NCI-H1694 treated with DMSO at 0.1 percent for 48 hours (cell line): ENCODE measurements around the gene CCSER2.
"Not testable (repeated sequence)": the region's sequence is repeated elsewhere in the genome, so short reads cannot be mapped to it uniquely, and the experiment has no call there.

Source experiments
- DNase-seq: peaks from one replicate; lab custom pipeline; 2025; lab: John Stamatoyannopoulos, UW

CCSER2 gene

DNA sequence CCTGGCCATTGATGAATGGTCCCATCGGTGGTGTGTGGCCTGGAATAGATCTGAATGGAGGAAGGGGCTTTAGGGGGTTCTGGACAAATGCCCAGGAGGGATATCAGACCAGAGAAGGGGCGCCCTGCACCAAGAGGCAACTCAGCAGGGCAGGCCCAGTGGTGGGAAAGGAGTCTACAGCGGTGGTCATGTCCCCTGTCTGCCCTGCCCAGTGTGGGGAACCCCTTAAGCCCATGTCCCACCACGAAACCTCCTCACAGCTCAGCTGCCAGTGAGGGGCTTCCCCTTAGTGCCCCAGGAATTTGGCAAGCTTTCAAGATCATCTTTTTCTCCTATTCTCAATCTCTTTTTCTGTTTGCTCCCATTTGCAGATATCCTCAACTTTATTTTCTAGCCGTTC is 14.1 kb upstream of the CCSER2 start:
- no peak for DNase-seq

DNA sequence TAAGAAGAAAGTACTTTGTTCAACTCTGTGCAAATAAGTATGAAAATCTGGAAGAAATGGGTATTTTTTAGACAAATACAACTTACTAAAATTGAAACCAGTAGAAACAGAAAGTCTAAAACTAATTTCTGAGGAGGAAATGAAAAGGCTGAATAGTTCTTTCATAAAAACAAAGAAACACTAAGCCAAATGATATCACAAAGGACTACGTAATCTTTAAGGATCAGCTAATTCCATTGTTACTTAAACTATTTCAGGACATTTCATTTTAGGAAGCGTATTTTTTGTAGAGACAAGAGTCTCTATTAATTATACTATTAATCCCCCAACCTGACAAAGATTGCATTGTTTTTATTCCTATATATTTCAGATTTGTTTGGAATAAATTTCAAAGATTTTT is 11.2 kb upstream of the CCSER2 start:
- no peak for DNase-seq

DNA sequence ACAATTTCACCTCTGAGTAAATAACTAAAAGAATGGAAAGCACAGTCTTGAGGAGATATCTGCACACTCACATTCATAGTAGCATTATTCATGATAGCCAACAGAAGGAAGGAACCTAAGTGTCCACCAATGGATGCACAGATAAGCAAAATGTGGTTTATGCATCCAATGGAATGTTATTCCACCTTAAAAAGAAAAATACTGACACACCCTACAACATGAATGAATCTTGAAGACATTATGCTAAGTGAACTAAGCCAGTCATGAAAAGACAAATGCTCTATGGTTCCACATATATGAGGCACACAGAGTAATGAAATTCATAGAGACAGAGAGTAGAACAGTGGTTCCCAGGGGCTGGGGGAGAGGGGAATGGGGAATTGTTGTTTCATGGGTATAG is 6.5 kb upstream of the CCSER2 start:
- DNase-seq, result no peak

DNA sequence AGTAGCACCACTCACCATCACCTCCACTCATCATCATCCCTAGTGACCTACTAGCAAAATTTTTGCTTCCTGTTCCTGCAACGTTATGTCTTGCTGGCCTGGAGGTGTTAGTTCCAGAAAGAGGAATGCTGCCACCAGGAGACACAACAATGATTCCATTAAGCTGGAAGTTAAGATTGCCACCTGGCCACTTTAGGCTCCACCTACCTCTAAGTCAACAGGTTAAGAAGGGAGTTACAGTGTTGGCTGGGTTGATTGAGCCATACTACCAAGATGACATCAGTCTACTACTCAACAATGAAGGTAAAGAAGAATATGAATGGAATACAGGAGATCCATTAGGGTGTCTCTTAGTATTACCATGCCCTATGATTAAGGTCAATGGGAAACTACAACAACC is 4.8 kb upstream of the CCSER2 start:
- not testable (repeated sequence) for DNase-seq

DNA sequence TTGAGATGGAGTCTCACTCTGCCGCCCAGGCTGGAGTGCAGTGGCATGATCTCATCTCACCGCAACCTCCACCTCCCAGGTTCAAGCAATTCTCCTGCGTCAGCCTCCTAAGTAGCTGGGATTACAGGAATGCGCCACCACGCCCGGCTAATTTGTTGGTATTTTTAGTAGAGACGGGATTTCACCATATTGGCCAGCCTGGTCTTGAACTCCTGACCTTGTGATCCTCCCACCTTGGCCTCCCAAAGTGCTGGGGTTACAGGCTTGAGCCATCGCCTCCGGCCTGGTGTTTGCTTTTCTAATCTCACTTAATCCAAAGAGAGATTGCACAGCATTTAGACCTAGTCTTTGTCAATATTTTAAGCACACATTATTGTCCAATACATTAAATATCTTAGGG is 1.4 kb upstream of the CCSER2 start:
- DNase-seq, result not testable (repeated sequence)

DNA sequence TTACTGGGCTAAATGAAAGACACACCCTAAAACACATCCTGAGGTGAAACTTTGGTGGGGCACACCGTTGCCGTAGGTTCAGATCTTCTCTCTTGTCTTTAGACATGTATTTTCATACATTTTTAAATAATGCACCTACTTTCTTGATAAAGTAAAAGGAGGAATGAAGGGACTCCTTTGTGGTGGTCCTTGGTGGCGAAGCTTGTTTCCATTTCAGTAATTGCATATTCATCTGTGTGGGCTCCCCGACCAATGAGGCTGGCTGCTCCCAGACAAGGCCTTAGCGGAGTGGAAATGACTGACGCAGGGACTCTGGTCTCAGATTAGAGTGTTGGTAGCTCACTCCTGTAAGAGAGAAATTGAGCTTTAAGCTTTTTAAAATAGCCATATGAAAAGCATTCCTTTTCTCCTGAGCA is 815 bp downstream of the CCSER2 start:
- DNase-seq, result peak; percentile 45

DNA sequence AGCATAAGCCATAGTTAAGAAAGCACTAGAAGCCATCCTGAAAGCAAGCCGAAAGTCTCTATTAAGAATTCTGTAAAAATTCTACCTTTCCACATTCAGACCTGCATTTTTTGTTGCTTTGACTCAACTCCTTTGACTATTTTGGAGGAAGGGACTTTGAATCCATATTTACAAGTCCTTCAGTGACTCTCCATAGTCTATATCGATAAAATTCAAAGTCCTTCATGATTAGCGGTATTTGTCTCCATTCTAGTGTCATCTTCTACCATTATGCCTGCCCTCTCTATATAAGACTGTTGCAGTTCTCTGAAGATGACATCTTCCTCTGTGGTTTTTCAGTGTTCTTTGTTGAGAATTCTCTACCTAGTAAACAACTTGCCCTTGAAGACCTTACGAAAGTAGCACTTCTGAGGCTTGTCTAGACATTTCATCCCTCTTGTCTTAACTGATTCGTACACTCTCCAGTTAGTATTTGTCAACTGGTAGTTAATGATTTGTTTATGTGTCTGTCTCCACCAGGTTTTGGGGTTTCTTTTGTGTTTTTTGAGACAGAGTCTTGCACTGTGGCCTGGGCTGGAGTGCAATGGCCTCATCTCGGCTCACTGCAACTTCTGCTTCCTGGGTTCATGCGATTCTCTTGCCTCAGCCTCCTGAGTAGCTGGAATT is 1.7 kb downstream of the CCSER2 start:
- no peak for DNase-seq

DNA sequence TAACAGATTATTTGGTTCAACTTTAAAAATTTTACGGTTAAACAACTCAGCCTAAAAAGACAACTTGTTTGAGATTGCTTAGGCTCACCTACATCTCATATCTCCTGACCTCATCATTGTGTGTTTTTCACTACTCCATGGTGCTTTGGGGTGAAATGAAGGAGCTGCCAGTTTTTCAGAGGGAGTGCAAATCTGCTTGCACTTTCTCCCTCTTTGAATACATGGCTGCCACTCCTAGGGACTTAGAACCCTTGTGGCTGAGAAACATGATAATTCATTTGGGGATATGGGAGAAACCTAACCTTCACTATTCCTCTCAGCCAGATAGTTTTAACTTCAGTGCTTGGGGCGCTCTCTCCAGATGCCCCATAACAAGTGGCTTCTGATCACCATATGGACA is 2.7 kb downstream of the CCSER2 start:
- no peak for DNase-seq

DNA sequence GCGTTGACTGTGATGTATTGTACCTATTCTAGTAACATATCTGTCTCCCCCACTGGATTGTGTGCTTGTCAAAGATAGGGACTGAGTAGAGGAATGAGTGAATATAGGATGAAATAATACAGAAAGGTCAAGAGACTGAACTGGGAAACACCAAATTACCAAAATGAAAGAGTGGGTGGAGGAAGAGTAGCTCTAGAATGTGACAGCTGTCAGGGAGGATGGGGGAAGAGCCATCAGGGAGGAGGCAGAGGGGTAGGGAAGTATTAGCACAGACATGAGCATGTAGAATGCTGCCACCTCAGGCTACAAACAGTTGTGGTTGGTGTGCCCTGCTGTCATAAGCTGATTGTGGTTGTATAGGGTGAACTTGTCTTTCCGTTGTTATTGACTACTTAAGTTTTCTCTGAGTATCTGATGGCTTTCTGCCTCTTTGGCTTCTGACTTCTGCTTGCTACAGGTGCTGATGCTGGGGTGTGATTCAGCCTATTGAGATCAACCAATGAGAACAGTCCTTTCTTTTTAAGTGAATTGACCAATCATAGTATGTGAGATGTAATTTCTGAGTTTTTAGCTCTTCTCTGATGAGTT is 5.6 kb downstream of the CCSER2 start:
- peak; percentile 52 for DNase-seq

DNA sequence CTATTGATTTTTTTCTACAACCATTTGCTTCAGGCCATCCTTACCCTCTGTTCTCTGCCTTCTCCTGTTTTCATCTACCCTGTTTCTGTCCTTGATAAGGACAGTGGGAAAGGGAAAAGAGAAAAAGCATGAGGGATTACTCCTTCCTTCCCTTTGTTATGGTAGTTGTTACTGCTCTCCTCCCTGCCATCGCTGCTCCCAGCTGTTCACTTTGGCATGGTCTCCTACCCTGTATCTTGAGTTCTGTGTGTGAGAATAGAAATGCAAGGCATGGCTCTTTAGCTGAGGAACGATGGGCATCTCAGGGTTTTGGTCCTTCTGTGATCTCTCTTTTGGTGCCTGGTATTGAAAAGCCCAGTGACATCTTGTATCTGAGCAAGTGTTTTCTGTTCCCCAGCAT is 6.4 kb downstream of the CCSER2 start:
- DNase-seq, result peak; percentile 21

DNA sequence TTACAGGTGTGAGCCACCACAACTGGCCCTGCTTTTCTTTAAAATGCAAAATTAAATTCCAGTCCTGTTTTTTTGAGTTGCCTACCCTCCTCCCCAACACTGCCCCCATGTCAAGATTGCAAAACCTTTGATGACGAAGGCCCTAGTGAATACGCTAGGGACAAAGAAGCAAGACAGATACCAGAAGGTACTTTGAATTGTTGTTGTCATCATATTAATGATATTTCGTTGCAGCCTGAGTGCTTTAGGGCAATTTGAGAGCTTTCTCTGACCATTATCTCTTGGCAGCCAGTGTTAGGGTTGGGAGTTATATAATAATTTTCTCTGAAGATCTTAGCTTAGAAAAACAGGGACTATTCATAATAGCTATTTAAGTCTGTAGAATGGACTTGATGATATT is 7.1 kb downstream of the CCSER2 start:
- DNase-seq, result no peak

DNA sequence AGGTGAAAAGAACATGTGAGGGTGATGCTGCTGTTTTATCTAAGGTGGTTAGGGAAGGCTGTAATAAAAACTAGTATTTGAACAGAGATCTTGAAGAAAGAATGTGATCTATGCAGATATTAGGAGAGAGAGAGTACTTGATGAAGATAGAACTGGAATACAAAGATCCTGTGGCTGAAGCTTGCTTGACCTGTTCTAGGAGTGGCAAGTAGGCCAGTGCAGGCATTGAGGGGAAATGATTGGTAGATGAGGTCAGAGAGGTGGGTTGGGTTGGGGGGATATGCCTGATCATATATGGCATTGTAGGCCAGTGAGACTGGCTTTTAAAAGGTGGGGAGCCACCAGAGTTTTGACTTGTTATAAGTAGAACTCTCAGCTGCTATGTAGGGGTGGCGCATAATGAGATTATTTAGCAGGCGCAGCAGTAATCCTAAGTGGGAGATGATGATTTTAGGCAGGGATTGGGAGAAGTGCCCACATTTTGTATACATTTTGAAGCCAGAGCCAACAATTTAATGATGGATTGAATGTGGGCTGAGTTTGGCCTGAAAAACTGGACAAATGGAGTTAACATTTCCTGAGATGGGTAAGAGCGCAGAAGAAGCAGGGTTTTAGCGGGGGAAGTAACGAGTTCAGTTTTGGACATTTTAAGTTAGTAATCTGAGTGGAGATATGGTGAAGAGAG is 8.2 kb downstream of the CCSER2 start:
- DNase-seq, result no peak

DNA sequence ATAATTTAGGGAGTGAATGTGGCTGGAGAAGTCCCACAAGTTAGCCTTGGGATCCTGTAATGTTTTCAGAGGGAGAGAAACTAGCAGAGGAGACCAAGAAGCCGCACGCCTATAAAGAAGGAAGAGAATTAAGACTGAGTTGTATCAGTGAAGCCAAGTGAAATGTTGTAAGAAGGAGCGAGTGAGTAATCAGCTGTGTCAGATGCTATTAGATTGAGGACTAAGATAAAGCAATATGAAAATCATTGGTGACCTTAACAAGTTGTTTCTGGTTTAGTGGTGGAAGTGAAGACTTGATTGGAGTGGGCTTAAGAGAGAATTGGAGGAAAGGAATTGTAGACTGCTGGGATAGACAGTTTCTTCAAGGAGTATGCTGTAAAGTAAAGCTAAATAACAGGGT is 8.8 kb downstream of the CCSER2 start:
- no peak for DNase-seq

DNA sequence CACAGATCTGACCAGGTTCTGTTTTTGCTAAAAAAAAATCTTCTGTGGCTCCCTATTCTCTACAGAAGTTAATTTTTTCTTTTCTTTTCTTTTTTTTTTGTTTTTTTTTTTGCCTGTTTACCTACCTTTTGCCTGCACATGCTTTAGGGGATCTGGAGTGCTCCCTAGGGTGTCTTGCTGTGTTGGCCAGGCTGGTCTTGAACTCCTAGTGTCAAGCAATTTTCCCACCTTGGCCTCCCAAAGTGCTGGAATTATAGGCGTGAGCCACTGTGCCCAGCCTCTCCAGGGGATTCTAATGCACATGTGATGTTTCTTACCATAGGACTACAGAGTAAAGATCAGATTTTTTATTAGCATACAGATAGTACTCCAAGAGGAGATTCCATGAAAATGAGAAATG is 10.6 kb downstream of the CCSER2 start:
- no peak for DNase-seq

DNA sequence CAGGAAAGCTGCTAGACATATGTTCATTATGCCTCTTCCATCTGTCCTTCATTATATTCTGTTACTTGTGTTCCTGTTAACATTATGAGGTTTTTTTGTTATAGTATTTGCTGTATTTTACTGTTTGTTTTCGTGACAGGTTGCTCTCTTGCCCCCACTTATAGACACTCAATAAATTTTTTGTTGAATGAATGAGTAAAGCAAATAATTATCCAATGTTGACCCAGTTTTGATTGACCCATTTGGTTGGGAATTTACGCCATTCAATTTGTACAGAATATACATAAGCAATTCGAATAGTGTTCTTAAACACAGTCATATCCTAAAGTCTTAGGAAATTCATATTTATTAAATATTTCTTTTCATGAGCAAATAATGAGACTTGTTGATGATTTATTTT is 11.8 kb downstream of the CCSER2 start:
- DNase-seq, result peak; percentile 10

DNA sequence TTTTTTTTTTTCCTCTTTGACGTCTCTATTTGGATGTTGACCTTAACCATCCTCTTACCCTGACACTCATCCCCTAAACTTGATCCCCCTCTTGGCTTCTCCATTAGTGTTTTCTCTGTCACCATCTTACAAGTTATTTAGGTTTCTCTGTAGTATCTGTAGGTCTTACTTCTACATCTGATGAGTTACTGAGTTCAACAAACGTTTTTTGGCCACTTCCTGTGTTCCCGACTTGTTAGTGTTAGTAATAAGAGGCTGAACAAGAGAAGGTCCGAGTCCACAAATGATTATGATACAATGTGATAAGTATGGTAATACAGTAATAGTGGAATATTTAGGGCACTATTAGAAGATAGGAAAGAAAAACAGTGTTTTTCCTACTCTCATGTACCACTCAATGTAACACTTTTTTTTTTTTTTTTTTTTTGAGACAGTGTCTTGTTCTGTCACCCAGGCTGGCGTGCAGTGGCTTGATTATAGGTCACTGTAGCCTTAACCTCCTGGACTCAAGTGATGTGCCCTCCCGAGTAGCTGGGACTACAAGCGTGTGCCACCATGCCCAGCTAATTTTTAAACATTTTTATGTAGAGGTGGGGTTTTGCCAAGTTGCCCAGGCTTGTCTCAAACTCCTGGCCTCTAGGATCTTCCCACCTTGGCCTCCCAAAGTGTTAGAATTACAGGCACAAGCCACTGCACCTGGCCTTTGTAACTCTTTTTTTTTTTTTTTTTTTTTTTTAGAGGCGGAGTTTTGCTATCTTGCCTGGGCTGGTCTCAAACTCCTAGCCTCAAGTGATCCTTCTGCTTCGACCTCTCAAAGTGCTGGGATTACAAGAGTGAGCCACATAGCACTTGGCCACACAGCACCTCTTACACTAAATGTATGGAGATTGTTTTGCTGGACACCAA is 12.5 kb downstream of the CCSER2 start:
- no peak for DNase-seq

DNA sequence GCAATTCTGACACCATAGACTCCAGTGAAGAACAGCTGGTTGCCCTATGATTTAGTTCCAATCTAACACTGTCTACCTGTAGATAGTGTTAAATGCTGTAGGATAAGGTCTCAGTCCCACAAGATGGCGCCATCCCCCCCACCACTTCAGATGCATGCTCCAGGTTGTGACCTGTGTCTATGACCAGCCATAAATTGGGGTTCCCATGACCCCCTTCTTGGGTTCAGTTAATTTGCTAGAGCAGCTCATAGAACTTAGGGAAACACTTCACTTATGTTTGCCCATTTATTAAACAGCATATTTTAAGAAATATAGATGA is 13.1 kb downstream of the CCSER2 start:
- no peak for DNase-seq

DNA sequence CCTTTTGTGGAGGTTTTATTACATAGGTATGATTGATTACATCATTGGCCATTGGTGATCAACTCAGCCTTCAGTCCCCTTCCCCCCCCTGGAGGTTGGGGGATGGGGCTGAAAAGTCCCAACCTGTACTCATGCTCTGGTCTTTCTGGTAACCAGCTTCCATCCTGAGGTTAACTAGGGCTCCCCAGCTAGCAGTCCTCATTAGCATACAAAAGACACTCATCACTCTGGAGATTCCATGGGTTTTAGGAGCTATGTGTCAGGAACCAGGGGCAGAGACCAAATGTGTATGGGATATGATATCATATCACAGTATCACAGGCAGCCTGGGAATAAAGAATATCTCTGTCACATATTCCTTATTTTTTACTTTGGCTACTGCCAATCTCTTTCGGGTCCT is 13.6 kb downstream of the CCSER2 start:
- no peak for DNase-seq

DNA sequence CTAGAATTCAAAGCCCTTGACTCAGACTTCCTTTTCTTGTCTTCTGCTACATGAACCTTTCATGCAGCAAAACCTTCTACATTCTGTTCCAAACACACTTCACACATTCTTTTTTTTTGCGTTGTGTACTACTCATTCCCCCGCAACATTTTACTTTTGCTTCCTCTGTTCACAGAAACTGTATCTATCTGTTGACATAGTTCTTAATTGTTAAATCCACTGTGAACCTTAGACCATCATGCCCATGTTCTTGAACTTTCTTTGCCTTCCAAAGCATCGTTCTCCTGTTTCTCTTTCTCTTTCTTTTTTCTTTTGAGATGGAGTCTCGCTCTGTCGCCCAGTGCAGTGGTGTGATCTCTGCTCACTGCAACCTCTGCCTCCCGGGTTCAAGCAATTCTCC is 14.2 kb downstream of the CCSER2 start:
- DNase-seq, result no peak

DNA sequence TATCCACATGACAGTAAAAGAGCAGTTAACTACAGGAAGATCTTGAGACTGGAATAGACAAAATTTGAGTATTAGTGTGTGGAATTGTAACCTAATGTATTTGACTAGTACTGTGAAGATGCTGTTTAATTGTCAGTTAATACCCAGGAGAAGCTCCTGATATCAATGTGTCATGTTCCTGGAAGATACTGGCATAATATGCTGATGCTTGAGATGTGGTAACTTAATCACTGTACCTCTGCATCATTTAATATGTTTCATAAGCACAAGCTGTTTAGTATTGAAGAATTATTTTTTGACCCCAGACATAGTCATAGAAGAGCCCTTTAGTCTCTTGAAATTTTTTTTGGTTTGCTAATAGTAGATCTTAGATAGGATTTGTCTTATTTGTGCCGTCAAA is 15.4 kb downstream of the CCSER2 start:
- no peak for DNase-seq

DNA sequence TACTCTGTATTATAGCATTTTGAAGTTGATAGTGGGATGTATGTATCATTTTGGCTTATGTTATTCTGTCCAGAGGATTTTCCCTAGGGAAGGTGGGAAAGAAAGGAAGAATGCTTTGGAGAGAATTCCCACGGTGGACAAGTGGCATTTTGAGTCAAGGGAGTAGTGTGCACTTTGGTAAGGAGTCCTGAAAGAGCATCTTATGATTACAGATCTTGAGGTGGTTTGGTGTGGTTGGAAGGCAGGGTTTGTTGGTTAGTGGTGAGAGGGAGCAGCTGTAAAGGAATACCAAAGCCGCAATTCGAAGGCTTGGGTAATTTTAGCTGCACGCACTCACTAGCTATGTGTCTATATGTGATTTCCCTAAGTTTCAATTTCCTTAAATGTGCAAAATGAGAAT is 16.1 kb downstream of the CCSER2 start:
- no peak for DNase-seq

DNA sequence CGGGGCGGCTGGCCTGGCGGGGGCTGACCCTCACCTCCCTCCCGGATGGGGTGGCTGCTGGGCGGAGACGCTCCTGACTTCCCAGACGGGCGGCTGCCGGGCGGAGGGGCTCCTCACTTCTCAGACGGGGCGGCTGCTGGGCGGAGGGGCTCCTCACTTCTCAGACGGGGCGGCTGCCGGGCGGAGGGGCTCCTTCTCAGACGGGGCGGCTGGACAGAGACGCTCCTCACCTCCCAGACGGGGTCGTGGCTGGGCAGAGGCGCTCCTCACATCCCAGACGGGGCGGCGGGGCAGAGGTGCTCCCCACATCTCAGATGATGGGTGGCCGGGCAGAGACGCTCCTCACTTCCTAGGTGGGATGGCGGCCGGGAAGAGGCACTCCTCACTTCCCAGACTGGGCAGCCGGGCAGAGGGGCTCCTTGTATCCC is 19.2 kb downstream of the CCSER2 start:
- not testable (repeated sequence) for DNase-seq

DNA sequence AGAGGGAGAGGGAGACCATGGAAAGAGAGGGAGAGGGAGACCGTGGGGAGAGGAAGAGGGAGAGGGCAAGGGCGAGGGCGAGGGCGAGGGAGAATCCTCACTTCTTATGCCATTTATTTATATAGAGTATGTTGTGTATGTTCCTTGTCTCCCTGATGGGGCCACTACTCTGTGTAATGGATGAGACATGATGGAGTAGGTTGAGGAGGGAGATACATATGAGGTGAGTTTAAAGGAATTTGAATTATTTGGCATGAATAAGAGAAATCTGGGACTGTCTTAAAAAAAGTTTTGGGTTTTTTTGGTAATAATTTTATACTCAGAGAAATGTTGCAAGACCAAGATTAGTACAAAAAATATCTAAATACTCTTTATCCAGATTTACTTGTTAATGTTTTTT is 20.1 kb downstream of the CCSER2 start:
- no peak for DNase-seq
